Peyer's patch (tissue), 4 donors: ENCODE data around the gene ATG2A. TPM values are rescaled to one million over a fixed set of nuclear protein-coding genes. Genes with fewer than 3 reads are reported as not detected.
A peak's percentile ranks its signal among the peaks of the same experiment; 100 is the strongest.
"Not testable (repeated sequence)": the region's sequence is repeated elsewhere in the genome, so short reads cannot be mapped to it uniquely, and the experiment has no call there.

Experiments
- DNase-seq, 3 donors: peaks; one replicate each; pipeline ENCODE4 v3.0.0-alpha.2; 2017 to 2019
- H3K27ac ChIP-seq, 4 donors: fragments of 200-600 bp; sonication (generic); one replicate each; pipeline ENCODE4 v1.5.1; 2016 to 2019
- H3K27me3 ChIP-seq, 2 donors: fragments of 200-600 bp; sonication (generic); one replicate each; pipeline ENCODE4 v1.5.1; 2019
- H3K36me3 ChIP-seq, 3 donors: fragments of 200-600 bp; sonication (generic); one replicate each; pipeline ENCODE4 v1.5.1; 2016 to 2019
- H3K4me1 ChIP-seq, 4 donors: fragments of 200-600 bp; sonication (generic); one replicate each; pipeline ENCODE4 v1.5.1; 2016 to 2019
- H3K4me3 ChIP-seq, 4 donors: fragments of 200-600 bp; sonication (generic); 1 replicate in 3 of 4; 2 replicates in 1 of 4; pipeline ENCODE4 v1.5.1; 2016 to 2019; ENCODE audit warnings: mild to moderate bottlenecking in 1 of 4
- H3K9me3 ChIP-seq, 4 donors: fragments of 200-600 bp; sonication (generic); one replicate each; pipeline ENCODE4 v1.5.1; 2016 to 2019; ENCODE audit warnings: mild to moderate bottlenecking in 1 of 4
- POLR2A ChIP-seq, 2 donors: fragments of 450-650 bp; IDR thresholded peaks; one replicate each; pipeline ENCODE4 v1.5.1; 2017; ENCODE audit warnings: antibody characterized with exemption in 2 of 2, mild to moderate bottlenecking in 2 of 2, moderate library complexity in 2 of 2
- small RNA-seq, 2 donors: library from RNA; depleted of rRNA; stranded (forward); fragments of <200 nt; gene quantifications; one replicate each; pipeline ENCODE3, GENCODE V24; 2016
- total RNA-seq, 4 donors: library from RNA; depleted of rRNA; stranded (reverse); fragments of >200 nt; gene quantifications; one replicate each; pipeline ENCODE4 v1.1.0, GENCODE V29; 2016
- TF ChIP-seq, protein P1 (sequence below), 6 experiments: fragments of 450-650 bp in 4 of 6; fragments of 200-600 bp in 2 of 6; sonication (generic) in 1 of 6; IDR thresholded peaks; one replicate each; pipeline ENCODE4 v1.5.1; 2017 to 2019; ENCODE audit warnings: antibody characterized with exemption in 6 of 6, mild to moderate bottlenecking in 3 of 6, moderate library complexity in 1 of 6

Gene ATG2A
- total RNA-seq, 4 donors from 2014 or later = 38.8 to 79.6 (median 66.6) TPM

DNA sequence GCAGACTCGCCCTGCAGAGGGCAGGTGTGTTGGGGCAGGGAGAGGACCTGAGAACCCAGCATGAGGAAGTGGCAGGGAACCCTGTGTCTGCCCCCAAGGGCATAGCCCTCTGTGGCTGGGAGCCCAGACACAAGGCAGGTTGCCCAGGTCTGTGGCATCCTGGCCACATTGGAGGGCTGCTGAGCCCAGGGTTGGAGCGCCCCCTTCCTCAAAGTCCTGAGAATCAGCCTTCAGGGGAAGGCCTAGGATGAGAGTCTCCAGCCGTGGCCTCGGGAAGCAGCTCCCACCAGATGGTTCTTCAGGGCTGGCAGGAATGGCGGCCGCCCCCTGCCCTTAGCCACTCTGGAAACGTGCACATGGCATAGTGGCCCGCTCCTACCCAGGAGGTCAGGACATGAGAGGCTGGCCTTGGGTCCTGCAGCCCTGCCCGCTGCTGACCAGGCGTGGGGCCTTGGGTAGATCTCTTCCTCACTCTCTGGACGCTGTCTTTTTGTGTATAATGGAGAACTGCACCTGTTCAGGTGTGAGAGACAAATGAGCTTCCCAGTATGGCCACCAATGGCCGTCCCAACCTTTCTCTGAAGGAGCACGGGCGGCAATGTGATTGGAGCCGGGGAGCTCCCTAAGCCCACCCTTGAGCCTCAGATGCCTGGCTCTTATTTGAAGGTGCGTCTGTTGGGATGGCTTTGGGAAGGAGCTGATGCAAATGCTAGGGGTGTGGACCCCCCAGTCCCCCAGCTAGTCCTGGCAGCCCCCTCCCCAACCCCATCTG is 68.0 kb downstream of the ATG2A start:
- Histone ChIP-seq H3K4me1 (peaks cover 5 to 83% (median 58%) of the 10 kb centered on the region in 4 donors), H3K27me3 (no peaks in the 10 kb centered on the region), H3K4me3 (no peak overlapping the region), H3K9me3 (no peaks in the 10 kb centered on the region), H3K36me3 (peaks cover 0 to 12% (median 0%) of the 10 kb centered on the region in 3 donors), H3K27ac (peak overlapping the region; percentile 34 to 94 (median 79))
- DNase-seq = peak; percentile 89 to 95 (median 90)
- no peak for TF ChIP-seq POLR2A (IDR thresholded peaks at IDR 0.05)
- TF ChIP-seq, protein P1, sequence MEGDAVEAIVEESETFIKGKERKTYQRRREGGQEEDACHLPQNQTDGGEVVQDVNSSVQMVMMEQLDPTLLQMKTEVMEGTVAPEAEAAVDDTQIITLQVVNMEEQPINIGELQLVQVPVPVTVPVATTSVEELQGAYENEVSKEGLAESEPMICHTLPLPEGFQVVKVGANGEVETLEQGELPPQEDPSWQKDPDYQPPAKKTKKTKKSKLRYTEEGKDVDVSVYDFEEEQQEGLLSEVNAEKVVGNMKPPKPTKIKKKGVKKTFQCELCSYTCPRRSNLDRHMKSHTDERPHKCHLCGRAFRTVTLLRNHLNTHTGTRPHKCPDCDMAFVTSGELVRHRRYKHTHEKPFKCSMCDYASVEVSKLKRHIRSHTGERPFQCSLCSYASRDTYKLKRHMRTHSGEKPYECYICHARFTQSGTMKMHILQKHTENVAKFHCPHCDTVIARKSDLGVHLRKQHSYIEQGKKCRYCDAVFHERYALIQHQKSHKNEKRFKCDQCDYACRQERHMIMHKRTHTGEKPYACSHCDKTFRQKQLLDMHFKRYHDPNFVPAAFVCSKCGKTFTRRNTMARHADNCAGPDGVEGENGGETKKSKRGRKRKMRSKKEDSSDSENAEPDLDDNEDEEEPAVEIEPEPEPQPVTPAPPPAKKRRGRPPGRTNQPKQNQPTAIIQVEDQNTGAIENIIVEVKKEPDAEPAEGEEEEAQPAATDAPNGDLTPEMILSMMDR (IDR thresholded peaks at IDR 0.05) = peak in 5 of 6 experiments; percentile 24 to 60 (median 53)

DNA sequence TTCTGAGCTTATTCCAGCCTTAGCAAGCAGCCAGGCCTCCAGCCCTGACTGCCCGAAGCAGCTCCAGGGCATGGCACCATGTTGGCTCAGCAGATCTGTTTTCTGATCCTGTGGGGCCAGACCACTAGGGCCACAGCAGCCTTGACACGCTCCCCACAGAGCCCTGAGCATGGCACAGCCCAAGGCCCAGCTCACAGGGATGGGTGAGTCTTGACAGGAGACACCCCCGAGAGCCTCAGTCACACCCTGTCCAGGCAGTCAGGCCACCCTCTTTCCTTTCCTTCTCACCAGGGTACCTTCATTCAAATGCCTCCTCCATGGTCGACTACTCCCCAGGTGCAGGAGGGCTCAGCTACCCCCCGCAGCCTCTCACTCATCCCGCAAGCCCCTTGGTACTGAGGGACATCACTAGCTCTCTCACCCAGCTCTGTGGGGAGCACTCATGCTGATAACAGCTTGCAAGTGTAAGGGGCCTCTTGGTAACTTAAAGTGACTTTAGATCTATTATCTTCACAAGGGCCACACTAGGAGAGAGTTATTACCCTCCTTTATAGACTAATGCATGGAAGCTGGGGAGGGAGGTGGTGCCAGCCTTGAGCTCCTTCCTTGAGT is 68.7 kb downstream of the ATG2A start:
- peak in 1 of 3 donors; percentile 54 for DNase-seq
- TF ChIP-seq, protein P1 (IDR thresholded peaks at IDR 0.05) = peak in 1 of 6 experiments; percentile 21
- peak in 1 of 2 donors; percentile 68 for TF ChIP-seq POLR2A (IDR thresholded peaks at IDR 0.05)
- H3K27me3 ChIP-seq = no peaks in the 10 kb centered on the region
- no peaks in the 10 kb centered on the region for H3K9me3 ChIP-seq
- H3K4me3 ChIP-seq = no peak overlapping the region
- peaks cover 5 to 83% (median 51%) of the 10 kb centered on the region in 4 donors for H3K4me1 ChIP-seq
- peak overlapping the region; percentile 34 to 94 (median 79) for H3K27ac ChIP-seq
- H3K36me3 ChIP-seq = peaks cover 0 to 5% (median 0%) of the 10 kb centered on the region in 3 donors

DNA sequence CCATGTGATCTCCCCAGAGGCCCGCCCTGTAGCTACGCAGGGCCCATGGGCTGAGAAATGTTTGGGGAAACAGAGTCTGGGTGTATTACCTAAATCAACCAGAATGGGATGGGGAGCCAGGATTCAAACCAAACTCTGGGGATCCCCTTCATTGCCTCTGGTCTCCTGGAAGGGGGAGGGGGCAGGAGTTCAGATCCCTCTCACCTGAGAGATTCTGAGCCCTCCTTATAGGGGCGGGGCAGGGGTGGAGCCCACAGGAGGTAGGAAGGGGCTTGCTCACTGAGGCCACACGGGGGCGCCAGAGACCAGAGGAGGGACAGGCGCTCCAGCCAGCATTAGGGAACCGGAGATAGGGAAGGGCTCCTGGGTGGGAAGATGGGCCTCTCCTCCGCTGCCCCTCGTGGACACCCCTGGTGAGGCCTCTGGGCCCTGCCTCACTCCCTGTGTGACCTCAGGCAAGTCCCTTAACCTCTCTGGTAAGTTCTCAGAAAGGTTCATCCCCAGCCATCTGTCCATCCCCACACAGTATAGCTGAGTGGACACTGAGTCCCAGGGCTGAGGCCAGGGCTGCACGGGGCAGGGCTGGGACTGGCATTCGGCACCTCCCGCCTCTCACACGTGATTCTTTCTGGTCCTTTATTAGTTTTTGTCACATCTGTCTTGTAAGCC is 69.9 kb downstream of the ATG2A start:
- H3K4me1 ChIP-seq = peaks cover 8 to 71% (median 41%) of the 10 kb centered on the region in 4 donors

DNA sequence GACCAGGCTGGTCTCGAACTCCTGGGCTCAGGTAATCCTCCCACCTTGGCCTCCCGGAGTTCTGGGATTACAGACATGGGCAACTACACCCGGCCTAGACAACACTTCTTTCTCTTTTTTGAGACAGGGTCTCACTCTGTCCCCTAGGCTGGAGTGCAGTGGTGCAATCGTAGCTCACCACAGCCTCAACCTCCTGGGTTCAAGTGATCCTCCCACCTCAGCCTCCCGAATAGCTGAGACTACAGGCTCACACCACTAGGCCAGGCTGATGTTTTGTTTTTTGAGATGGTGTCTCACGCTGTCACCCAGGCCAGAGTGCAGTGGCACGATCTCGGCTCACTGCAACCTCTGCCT is 71.3 kb downstream of the ATG2A start:
- not testable (repeated sequence) for H3K4me3 ChIP-seq, H3K27me3 ChIP-seq, H3K36me3 ChIP-seq, DNase-seq, H3K9me3 ChIP-seq
- Histone ChIP-seq H3K27ac (peak overlapping the region in 2 of 4 donors; percentile 17 to 35), H3K4me1 (peaks cover 8 to 57% (median 28%) of the 10 kb centered on the region in 4 donors)

More for the DNA sequence above, 69.9 kb downstream of the ATG2A start:
- Histone ChIP-seq H3K36me3 (no peaks in the 10 kb centered on the region), H3K4me3 (no peak overlapping the region), H3K9me3 (no peaks in the 10 kb centered on the region), H3K27me3 (no peaks in the 10 kb centered on the region), H3K27ac (peak overlapping the region in 3 of 4 donors; percentile 71 to 94 (median 87))
- TF ChIP-seq, protein P1 (IDR thresholded peaks at IDR 0.05) = peak; percentile 94 to 99 (median 99)
- peak in 1 of 2 donors; percentile 43 for TF ChIP-seq POLR2A (IDR thresholded peaks at IDR 0.05)
- peak; percentile 92 to 97 (median 96) for DNase-seq

DNA sequence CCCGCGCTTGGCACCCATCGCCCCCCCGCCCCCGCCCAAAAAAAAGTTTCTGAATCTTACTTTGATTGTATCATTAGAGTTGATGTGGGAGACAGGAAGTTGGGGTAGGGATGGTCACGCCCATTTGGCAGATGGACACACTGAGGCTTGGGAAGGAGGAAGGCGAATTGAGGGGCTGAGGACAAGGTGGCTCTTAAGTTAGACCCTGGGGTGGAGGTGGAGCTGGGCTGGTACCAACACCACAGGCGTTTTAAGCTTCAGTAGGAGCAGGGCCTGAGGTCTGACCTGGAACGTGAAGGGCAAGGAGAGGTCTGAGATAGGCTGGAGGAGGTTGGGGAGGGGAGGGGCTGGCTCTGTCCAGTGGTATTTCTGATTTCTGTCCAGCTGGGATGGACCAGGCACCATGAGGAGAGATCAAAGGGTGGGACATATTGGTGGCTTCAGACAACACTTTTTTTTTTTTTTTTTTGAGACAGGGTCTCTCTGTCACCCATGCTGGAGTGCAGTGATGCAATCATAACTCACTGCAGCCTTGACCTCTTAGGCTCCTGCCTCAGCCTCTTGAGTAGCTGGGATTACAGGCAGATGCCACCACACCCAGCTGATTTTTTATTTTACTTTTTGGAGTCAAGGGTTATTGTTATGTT is 71.8 kb downstream of the ATG2A start:
- DNase-seq = no peak
- Histone ChIP-seq H3K9me3 (no peaks in the 10 kb centered on the region), H3K27ac (peak overlapping the region; percentile 85 to 96 (median 88)), H3K4me3 (peak overlapping the region; percentile 64 to 80 (median 74)), H3K27me3 (no peaks in the 10 kb centered on the region), H3K4me1 (peaks cover 8 to 52% (median 24%) of the 10 kb centered on the region in 4 donors), H3K36me3 (peaks cover 0 to 5% (median 0%) of the 10 kb centered on the region in 3 donors)
- TF ChIP-seq, protein P1 (IDR thresholded peaks at IDR 0.05) = no peak
- TF ChIP-seq POLR2A (IDR thresholded peaks at IDR 0.05) = no peak

Small RNA genes lying within 50 kb of the gene (small RNA-seq; reads per million reads assigned to genes)
- gene MIR6749 = 0.13 to 0.23 reads per million in 2 donors
- 0 reads per million in 2 donors for gene MIR6750

Other genes starting within 250 kb of the ATG2A start
- 1 to 10 TPM; 1.6 to 4.2 (median 3.0) TPM for gene NRXN2, start 194.0 kb downstream of the ATG2A start, total RNA-seq
- 100 to 1,000 TPM in 1 of 4 donors, 10 to 100 TPM in 3; 11.5 to 210 (median 16.0) TPM for gene RASGRP2, start 173.1 kb downstream of the ATG2A start, total RNA-seq
- gene PYGM, start 157.2 kb downstream of the ATG2A start, total RNA-seq = 1 to 10 TPM in 3 of 4 donors, not detected in 1; 2.4 to 5.0 (median 2.5) TPM
- gene SF1, start 138.7 kb downstream of the ATG2A start, total RNA-seq = 100 to 1,000 TPM; 247 to 621 (median 392) TPM
- gene MAP4K2, start 114.0 kb downstream of the ATG2A start, total RNA-seq = 10 to 100 TPM in 3 of 4 donors, 1 to 10 TPM in 1; 3.3 to 34.7 (median 20.3) TPM
- 10 to 100 TPM; 20.3 to 47.0 (median 31.9) TPM for gene MEN1, start 106.7 kb downstream of the ATG2A start, total RNA-seq
- gene CDC42BPG, start 72.6 kb downstream of the ATG2A start, total RNA-seq = 10 to 100 TPM; 25.6 to 78.6 (median 52.1) TPM
- gene EHD1, start 38.6 kb downstream of the ATG2A start, total RNA-seq = 100 to 1,000 TPM in 2 of 4 donors, 10 to 100 TPM in 2; 56.2 to 185 (median 98.6) TPM
- gene PPP2R5B, start 7.5 kb upstream of the ATG2A start, total RNA-seq = 10 to 100 TPM; 20.0 to 46.2 (median 22.5) TPM
- gene GPHA2, start 18.7 kb upstream of the ATG2A start, total RNA-seq = not detected
- not detected for gene MAJIN, start 54.9 kb upstream of the ATG2A start, total RNA-seq
- 10 to 100 TPM in 3 of 4 donors, 1 to 10 TPM in 1; 5.0 to 12.0 (median 11.2) TPM for gene BATF2, start 79.8 kb upstream of the ATG2A start, total RNA-seq
- 100 to 1,000 TPM in 1 of 4 donors, 10 to 100 TPM in 3; 64.4 to 103 (median 77.2) TPM for gene ARL2, start 97.0 kb upstream of the ATG2A start, total RNA-seq
- 10 to 100 TPM; 15.7 to 39.0 (median 27.3) TPM for gene SNX15, start 110.2 kb upstream of the ATG2A start, total RNA-seq
- 10 to 100 TPM; 10.9 to 21.5 (median 13.9) TPM for gene SAC3D1, start 124.0 kb upstream of the ATG2A start, total RNA-seq
- 1,000 to 10,000 TPM in 2 of 4 donors, 100 to 1,000 TPM in 1, 10 to 100 TPM in 1; 40.4 to 1,241 (median 898) TPM for gene NAALADL1, start 141.3 kb upstream of the ATG2A start, total RNA-seq
- gene CDCA5, start 166.8 kb upstream of the ATG2A start, total RNA-seq = 10 to 100 TPM in 1 of 4 donors, 1 to 10 TPM in 2, under 1 TPM in 1; 0.94 to 27.2 (median 6.4) TPM
- 10 to 100 TPM; 53.9 to 67.6 (median 55.5) TPM for gene ZFPL1, start 167.0 kb upstream of the ATG2A start, total RNA-seq
- gene VPS51, start 179.0 kb upstream of the ATG2A start, total RNA-seq = 100 to 1,000 TPM; 280 to 636 (median 416) TPM
- gene TM7SF2, start 194.7 kb upstream of the ATG2A start, total RNA-seq = 10 to 100 TPM; 19.8 to 78.1 (median 58.5) TPM
- gene ZNHIT2, start 200.5 kb upstream of the ATG2A start, total RNA-seq = 10 to 100 TPM in 3 of 4 donors, 1 to 10 TPM in 1; 8.7 to 20.6 (median 13.8) TPM
- gene FAU, start 204.9 kb upstream of the ATG2A start, total RNA-seq = 100 to 1,000 TPM; 412 to 714 (median 579) TPM
- 10 to 100 TPM; 36.2 to 50.3 (median 45.7) TPM for gene MRPL49, start 205.1 kb upstream of the ATG2A start, total RNA-seq
- gene SYVN1, start 217.3 kb upstream of the ATG2A start, total RNA-seq = 10 to 100 TPM; 37.1 to 61.9 (median 51.6) TPM